OCI-LY7 (cell line): ENCODE data around the gene WDR31.

ENCODE experiments used
- CTCF ChIP-seq: fragments of 200-600 bp; sonication (generic); conservative IDR thresholded peaks from 2 replicates; pipeline ENCODE4 v1.5.1; 2014; ENCODE audit warnings: mild to moderate bottlenecking, antibody characterized with exemption, low read length, moderate library complexity, mixed read lengths
- EZH2phosphoT487 ChIP-seq: fragments of 200-600 bp; sonication (generic); IDR thresholded peaks from 2 replicates; pipeline ENCODE4 v1.6.1; 2018; ENCODE audit warnings: low read depth, borderline replicate concordance, mild to moderate bottlenecking, mixed run types, antibody characterized with exemption, low read length, moderate library complexity, mixed read lengths

- TF ChIP-seq CTCF (no peak), EZH2phosphoT487 (no peak)
Measured at GRCh38 chr9:113345671-113346070, 5.6 kb upstream of the WDR31 start.
